SU-DHL-6 (cell line): ENCODE results near the gene INO80.

Experiments used
- EZH2phosphoT487 ChIP-seq: fragments of 200-600 bp; sonication (generic), shearing (Covaris generic); conservative IDR thresholded peaks from 2 replicates; pipeline ENCODE4 v1.6.1; 2018; ENCODE audit warnings: mild to moderate bottlenecking, antibody characterized with exemption, low read length, moderate library complexity, mixed read lengths
- TF ChIP-seq, protein P1 (sequence below): fragments of 200-600 bp; sonication (generic); IDR thresholded peaks from one replicate; pipeline ENCODE4 v1.5.1; 2017; ENCODE audit warnings: antibody characterized with exemption, mild to moderate bottlenecking, low read length, moderate library complexity; ENCODE audit not compliant: insufficient read depth, poor library complexity, severe bottlenecking

DNA sequence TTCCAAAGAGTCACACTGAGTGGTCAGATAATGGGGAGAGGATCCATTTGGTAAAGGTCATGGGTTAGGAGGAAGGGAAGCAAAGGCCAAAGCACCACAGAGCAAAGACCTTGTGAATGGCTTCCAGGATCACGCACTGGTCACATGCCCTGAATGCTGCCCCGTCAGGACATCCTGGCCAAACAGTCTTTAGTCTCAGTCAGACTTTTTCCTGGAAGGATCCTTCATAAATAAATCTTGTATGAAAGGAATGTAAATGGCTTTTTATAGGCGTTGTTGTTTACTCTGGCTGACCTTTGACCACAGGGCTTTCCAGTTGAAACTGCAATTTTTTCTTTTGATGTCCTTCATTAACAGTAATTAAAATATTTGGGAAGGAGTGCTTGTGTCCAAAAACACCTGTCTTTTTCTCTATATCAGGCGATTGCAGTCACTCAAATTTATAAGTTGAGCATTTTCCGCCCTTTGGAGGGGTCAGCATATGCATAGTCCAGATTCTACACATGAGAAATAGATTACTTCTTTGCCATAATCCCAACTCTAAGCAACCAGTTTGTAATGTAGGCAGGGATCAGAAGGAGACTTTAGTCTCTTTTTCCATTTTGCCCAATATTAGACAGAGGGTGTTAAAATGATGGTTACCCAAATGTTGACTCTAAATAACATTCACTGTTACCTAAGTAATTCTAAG, 114.4 kb downstream of the INO80 start:
- TF ChIP-seq, protein P1, sequence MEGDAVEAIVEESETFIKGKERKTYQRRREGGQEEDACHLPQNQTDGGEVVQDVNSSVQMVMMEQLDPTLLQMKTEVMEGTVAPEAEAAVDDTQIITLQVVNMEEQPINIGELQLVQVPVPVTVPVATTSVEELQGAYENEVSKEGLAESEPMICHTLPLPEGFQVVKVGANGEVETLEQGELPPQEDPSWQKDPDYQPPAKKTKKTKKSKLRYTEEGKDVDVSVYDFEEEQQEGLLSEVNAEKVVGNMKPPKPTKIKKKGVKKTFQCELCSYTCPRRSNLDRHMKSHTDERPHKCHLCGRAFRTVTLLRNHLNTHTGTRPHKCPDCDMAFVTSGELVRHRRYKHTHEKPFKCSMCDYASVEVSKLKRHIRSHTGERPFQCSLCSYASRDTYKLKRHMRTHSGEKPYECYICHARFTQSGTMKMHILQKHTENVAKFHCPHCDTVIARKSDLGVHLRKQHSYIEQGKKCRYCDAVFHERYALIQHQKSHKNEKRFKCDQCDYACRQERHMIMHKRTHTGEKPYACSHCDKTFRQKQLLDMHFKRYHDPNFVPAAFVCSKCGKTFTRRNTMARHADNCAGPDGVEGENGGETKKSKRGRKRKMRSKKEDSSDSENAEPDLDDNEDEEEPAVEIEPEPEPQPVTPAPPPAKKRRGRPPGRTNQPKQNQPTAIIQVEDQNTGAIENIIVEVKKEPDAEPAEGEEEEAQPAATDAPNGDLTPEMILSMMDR, result no peak
- no peak for TF ChIP-seq EZH2phosphoT487
